NCI-H1048 (cell line): Measurements from ENCODE around the gene PLD2.

Experiments used
- DNase-seq: peaks from one replicate; lab custom pipeline; 2025; lab: John Stamatoyannopoulos, UW

Gene PLD2

DNA sequence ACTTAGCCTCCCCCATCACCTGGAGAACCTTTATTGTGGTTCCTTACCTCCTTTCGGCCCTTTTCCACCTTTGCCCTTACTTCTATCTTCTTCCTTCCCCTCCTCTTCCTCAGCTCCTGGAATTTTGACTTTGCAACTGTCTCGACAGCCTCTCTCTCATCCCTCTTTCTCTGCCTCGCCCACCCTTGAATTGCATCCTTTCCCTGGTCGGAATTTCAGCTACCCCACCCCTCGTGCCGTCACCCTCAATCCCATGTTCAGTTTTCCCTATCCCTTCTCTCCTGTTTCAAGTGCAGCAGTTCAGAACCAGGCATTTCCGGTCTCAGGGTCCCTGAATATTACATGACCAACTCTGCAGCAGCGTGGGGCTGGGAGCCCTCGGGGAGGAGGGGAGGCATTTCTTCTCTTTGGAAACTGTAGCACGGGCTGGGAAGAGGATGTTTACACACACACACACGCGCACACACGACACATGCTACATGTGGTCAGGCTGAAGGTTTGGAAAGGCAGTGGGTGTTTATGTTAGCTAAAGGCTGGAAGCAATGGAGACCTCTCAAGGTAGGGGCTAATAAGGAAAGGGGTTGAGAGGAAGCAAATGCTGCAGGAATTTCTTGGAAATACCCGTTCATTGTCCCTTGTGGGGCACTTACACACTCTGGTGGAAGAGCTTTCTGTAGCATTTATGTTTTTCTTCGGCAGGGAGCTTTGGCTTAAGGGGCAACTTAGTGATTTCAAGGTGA lies 27.2 kb downstream of the PLD2 start:
- DNase-seq, result no peak

DNA sequence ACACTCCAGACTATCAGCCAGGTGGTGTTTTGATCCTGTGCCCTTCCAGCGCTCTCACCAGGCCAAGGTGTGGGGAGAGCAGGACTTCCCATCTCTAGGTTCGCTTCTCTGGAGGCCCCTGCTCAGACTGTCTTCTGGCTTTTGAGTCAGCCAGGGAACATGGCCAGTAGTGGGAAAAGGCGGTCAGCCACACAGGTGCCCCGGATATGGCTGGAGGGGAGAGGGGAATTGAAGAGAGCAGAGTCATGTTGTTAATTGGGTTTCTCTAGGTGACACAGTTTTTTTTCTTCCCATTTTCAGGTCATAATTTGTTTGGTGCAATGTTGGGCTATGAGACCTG lies 27.7 kb downstream of the PLD2 start:
- DNase-seq, result no peak

DNA sequence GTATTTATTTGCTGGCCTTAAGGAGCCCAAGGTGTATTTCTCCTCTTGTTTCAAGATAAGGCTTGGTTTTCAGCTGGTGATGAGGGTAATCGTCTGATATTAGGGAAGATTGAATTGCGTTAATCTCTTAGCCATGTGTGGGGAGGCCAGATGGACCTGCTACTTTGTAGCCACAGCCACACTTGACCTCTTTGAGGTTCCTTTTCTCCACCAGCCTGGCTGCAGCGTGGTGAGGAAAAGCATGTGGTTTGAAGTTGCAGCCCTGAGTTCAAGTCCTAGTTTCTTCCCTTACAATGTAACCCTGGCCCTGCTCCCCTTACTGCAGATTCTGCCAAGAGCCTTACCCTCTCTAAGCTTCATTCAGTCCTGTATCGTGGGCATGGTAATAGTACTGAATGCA lies 29.3 kb downstream of the PLD2 start:
- no peak for DNase-seq

DNA sequence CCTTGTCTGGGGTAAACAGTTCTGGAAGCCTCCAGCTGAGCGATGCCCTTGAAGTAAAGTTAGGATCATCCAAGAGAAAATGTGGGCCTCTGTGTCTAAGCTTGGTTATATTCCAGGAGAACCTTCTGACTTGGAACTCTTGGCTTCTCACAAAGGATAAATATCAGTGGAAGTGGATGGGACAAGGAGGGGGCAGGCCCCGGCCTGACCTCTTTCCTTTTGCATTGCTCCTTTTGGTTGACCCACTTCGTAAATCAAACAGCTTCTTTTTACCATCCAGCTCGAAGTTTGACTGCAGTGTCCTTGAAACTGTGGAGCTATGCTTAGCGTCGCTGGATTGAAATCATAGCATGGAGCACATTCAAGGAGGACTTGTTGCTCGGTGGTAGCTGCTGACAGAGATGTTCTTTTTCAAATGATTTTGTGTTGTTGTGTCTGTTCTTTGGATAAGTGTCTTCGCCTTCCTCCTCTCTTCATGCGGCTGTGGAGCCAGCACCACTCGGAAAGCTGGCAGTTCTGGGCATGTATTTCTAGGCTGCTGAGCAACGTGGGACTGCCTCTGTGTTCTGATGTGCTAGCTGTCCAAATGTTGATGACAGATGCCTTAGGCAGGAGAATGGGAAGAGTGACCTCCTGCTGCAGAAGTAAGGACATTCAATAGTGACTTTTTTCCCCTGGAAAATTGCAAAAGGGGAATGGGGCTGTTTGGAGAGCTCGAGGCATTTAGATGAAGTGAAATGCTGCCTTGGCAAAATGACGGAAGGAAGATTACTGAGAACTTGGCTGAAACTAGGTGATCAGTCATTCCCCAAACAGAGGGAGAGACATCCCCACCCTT lies 30.7 kb downstream of the PLD2 start:
- DNase-seq, result no peak

DNA sequence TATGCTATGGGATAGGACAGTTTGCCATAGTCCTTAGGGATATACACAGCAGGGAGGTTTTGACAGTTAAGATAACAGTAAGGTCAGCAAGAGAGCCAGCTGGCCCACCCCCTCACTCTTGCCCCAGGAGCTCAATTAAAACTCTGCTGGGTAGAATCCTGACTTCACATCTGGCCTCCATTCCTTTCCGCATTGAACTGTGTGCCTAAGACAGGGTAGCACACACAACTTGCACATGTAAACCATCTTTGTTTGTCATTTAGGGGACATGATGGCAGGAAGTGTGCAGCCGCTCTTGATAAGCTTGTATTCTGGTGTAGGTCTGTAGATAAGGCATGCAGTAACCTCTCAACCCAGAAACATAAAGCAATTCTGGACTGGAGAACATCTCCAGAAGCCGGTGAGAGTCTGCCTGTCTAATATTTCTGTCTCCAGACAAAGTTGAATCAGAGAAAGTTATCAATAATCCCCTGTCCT lies 31.4 kb downstream of the PLD2 start:
- no peak for DNase-seq

DNA sequence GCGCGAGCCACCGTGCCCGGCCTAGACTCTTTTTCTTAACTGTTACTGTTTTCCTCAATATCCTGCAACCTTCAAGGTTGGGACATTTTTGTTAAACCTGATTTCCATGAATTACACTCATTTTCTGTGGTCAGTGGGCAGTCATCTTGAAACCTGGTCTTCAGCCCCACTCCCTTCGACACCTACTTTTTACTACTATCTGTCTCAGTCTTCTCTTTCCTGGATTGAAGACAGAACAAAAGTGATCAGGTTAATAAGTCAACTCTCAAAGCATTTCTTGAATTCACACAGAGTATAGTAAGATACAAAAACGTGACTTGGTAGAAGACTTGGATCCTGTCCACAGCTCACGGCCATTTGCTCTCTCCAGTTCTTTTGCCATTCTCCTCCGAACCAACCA lies 32.3 kb downstream of the PLD2 start:
- no peak for DNase-seq

DNA sequence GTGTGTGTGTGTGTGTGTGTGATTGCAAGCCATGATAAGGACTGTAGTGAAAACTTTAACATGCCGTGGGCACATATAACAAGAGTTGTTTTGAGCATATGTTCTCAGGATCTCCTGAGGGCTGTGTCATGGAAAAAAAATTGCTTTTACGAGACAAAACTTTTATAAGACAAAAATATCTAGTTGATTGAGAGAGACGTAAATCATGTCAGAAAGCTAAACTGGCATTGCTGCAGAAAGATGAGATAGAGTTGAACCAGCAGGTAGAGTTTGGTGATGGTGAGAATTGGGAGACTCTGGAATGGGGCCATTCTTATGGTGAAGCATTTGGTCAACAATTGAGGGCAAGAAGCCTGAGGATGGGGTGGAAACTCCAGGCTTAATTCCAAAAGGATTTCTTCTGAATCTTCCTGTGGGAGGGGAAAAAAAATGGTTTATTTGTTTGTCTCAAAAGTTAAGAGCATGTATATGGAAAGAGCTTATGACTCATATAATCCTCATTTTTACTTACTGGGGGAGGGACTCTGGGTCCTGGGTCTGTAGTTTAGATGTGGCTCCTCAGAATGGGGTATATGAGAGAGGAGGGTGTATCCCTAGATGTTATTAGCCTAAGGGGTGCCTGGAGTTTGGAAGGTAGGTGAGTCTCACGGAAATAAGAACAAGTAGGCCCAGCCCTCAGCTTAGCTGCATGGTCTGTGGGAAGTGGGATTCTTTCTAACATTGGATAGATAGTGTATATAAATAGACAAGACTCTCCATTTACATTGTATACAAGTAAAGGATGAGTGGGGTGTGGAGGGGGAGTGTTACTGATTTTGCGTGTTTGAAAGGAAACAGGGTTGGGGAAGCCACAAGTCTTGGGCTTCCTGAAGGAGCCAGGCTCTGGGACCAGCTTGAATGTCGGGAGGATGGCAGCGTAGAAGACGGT lies 33.3 kb downstream of the PLD2 start:
- DNase-seq, result no peak

DNA sequence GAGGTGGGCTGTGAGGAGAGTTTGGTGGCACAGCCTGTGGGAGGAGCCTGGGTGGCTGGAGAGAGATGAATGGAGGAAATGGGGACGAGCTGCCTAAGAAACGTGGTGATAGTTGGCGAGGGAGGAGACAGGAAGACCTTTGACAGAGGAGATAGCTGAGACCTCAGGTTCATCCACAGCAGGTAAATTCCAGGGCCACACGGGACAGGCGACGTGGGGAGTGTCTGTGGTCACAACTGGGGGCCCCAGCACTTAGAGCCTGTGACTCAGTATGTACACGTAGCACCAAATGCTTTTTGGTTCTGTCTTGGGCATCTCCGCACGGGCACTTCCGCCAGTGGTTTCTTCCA lies 33.9 kb downstream of the PLD2 start:
- no peak for DNase-seq

DNA sequence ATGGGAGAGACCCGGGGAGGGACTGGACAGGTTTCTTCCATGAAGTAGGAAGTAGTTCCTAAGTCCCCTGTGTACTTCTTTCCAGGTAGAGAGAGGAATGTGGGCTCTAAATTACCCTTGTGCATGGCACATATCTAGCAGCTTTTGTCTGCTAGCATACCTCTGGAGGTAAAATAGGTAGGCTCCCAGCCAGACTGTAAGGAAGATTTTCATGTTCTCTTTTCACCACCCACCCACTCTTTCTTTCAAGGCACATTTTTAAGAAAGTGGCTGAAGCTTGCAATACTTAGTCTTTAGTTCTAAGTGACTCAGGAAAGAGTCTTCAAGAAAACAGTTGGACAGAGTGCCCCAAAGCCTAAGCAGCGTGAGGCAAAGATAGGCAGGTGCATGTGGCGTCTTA lies 35.4 kb downstream of the PLD2 start:
- no peak for DNase-seq

DNA sequence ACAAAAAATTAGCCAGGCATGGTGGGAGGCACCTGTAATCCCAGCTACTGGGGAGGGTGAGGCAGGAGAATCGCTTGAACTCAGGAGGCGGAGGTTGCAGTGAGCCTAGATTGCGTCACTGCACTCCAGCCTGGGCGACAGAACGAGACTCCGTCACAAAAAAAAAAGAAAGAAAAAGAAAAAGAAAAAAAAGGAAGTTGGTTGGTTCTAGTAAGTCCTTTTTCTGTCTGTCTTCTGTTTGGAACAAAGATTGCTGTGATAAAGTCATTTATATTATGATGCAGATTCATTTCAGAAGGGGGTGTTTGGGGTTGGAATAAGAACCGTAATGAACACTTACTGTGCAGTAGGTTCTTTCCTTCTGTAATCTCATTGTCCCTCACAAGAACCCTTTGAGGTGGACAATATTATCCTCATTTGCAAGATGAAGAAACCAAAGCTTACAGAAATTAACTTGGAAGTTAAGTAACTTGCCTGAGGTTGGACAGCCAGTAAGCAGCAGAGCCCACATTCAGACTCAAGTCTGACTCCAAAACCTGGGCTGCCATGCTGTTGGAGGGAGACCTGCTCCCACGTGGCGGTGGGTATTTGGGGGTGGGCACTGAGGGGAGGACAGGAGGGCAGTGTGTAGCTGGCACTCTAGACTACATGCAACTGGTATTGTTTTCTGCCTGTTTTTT lies 36.5 kb downstream of the PLD2 start:
- no peak for DNase-seq

DNA sequence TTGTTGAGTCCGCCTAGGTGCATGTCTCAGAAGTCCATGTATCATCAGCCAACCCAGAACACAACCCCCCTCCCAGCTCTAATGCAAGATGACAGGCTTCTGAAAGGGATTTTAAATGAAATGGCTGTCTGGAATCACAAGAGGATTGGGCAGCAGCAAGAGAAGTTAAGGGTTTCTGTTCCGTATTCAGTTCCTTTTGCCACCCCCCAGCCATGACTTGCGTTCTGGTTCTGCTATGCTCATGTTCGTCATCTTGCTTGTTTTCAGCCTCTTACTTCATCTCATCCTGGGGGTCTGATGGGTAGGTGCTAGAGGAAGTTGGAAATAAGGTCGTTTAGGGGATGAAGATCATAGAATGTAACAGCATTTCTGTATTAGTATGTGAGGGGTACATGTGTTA lies 38.2 kb downstream of the PLD2 start:
- no peak for DNase-seq

DNA sequence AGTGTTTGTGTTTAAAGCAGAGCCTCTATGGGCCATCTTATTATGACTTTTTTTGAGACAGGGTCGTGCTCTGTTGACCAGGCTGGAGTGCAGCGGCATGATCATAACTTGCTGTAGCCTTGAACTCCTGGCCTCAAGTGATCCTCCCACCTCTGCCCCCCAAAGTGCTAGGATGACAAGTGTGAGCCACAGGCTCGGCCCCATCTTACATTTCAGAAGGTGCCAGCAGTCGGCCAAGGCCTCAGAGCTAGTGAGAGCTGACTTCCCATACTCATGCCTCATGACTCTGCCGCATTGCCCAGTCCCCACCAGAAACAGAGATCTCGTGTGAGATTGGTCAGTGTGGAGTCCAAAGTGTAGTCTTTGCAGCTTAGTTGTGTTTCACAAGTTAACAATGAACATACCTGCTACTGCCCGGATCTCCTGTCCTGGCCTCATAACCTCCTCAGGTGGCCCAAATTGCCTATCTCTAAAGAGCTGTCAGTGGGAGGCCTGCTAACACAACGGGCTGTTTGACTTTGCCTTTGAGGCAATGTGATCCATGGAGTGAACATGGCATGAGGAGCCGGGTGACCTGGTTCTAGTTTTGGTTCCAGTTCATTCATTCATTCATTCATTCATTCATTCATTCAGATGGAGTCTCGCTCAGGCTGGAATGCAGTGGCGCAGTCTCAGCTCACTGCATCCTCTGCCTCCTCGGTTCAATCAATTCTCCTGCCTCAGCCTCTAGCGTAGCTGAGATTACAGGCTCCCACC lies 39.9 kb downstream of the PLD2 start:
- DNase-seq, result no peak

DNA sequence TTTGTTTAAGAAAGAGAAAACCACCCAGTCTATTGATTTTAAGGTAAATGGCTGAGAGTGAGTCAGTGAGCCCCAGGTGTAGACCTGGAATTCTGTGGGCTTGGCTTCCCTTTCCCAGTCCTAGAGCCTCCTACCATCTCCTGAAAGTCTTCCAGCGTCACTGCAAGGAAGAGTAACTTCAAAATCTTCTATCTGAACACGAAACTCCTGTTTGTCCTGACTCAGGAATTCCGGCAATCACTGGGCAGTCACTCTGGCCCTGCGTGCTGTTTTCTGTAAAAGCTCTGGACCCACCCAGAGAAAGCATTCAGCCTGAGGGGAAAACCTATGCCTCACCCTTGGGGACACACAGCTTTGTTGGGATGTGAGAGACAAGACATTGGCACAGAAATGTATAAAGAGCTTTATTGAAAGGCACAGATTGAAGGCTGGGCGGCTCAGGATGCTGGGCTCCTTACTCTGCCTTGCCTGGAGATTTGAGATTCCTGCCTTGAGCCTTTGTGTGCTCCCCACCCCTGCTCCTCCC lies 42.1 kb downstream of the PLD2 start:
- DNase-seq, result no peak

DNA sequence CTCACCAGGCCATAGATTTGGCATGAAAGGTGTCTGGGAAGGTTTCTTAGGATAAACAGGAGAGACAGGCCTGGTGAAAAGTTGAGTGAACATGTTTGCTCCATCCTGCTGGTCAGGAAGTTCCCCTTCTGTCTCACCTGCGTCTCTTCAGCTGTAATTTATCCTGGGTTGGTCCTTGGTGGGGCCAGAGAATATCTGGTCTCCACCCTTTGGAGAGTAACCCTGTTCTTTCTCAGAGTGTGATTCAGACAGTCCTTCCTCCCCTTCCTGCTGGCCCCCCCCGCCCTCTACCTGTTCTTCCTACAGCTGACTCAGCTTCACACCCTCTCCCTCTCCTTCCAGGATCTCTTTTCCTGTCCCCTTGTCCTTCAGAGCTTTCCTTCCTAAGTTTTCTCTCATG lies 43.3 kb downstream of the PLD2 start:
- no peak for DNase-seq

DNA sequence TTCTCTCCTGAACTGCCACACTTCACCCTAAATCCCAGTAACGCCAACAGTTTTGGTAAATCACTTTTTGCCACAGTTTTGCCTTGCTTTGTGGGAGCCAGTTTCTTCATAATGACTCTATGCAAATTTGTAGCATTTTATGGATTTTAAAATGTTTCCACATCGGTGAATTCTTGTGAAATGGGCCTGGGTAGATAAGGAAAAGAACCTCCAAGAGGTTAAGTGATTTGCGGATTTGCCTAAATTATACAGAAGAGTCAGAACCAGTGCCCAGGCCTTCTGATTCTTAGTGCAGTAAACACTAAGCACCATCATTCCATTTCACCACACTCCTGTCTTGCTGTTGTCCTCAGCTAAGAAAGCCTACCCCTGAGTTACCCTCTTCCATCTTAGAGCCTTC lies 44.1 kb downstream of the PLD2 start:
- peak; percentile 51 for DNase-seq

DNA sequence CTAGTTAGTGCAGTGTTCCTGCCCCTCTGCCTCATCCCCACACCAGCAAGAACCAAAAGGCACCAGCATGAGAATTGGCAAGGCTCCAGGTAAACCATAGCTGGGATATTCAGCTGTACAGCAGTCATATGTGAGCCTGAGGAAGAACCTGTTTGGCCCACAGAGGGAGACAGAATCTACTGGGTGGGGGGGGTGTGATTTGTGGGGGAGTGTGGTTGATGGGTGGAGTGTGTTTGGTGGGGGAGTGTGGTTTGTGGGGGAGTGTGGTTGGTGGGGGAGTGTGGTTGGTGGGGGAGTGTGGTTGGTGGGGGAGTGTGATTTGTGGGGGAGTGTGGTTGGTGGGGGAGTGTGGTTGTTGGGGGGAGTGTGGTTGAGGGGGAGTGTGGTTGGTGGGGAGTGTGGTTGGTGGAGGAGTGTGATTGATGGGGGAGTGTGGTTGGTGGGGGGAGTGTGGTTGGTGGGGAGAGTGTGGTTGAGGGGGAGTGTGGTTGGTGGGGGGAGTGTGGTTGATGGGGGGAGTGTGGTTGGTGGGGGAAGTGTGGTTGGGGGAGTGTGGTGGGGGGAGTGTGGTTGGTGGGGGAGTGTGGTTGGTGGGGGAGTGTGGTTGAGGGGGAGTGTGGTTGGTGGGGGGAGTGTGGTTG lies 45.7 kb downstream of the PLD2 start:
- no peak for DNase-seq

DNA sequence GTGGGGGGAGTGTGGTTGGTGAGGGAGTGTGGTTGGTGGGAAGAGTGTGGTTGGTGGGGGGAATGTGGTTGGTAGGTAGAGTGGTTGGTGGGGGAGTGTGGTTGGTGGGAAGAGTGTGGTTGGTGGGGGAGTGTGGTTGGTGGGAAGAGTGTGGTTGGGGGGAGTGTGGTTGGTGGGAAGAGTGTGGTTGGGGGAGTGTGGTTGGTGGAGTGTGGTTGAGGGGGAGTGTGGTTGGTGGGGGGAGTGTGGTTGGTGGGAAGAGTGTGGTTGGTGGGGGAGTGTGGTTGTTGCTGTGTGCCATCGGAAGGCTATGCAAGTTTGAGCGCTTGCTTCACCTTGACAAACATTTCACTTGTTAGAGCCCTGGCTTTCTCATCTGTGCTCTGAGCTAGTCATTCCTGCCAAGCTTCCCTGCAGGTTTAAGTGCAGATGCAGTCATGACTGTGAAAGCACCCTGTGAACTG lies 46.3 kb downstream of the PLD2 start:
- DNase-seq, result no peak

DNA sequence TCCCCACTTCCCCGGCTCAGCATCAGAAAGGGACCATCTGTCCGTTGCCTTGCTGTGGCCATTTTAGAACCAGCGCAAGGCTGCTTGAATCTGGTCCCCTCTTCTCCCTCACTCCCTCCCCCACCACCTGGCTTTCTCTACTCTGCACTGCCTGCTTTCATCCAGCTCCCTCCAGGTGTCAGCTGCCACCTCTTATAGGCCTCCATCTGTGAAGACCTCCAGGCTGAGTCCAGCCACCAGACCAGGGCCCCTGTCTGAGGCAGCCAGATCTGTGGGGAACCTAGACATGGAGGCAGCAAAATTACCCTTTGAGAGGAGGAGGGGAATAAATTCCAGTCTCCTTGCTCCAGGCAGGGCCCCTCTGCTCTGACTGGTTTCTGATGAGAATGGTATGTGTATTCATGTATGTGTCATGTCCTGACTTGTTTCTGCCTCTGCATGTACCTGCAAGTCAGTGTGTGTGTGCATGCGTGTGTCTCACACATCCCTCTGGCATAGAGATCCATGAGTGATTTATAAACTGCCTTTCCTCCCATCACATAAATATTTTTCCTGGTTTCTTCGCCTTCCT lies 47.2 kb downstream of the PLD2 start:
- DNase-seq, result no peak

DNA sequence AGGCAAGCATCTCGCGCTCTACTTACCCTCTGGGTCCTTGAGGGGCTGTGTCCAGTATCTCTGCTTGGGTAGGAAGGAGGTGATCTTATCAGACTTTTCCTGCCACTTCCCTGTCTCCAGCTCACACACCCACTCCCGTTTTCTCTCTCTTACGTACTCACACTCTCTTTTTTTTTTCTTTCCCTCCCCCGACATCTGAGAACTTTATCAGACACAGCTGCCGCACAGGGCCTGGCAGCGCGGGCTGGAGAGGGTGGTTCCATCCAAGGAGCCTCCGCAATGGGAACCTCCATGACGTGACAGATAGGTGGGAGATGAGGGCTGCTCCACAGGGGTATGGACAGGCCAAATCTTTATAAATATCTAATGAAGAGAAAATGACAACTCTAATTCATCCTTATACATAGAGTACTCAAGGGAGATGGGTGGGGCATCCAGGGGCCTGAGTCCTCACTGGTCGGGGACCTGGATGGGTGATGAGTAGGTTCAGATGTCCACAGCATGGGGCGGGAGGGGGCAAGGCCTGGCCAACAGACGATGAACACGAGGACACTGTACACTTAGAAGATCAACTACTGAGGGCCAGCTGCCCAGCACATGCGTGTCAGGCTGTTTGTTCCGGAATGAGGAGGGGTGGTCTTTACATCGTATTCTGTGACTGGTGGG lies 49.5 kb downstream of the PLD2 start:
- DNase-seq, result no peak

DNA sequence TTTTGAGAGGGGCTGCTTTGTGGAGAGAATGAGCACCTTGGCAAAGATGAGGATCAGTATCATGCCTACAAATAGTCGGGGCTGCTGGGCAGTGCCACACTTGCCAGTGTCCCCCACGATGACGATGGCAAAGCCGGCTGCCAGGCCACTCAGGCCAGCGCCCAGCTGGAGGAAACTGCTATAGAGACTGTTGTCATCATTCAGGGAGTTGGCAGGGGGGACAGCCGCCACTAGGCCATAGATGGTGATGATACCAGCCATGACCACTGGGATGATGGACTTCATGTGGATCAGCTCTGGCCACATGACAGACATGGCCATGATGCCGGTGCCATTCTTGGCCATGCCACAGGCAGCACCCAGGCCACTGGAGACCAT lies 50.0 kb downstream of the PLD2 start:
- no peak for DNase-seq
